Esophagus squamous epithelium (tissue), 4 donors: ENCODE results near the gene KIF6.

ENCODE experiments used
- POLR2A ChIP-seq, 4 donors: fragments of 450-650 bp; IDR thresholded peaks; one replicate each; pipeline ENCODE4 v1.6.1; 2017; ENCODE audit warnings: antibody characterized with exemption in 4 of 4, mild to moderate bottlenecking in 4 of 4, moderate library complexity in 3 of 4
- TF ChIP-seq, protein P1 (sequence below), 6 experiments: fragments of 450-650 bp in 4 of 6; fragments of 200-600 bp in 2 of 6; sonication (generic) in 2 of 6; IDR thresholded peaks; one replicate each; pipeline ENCODE4 v1.5.1; 2016 to 2019; ENCODE audit warnings: antibody characterized with exemption in 6 of 6, mild to moderate bottlenecking in 4 of 6, moderate library complexity in 4 of 6

GRCh38 chr6:39415482-39415881 lies 309.7 kb downstream of the KIF6 start:
- TF ChIP-seq, protein P1, sequence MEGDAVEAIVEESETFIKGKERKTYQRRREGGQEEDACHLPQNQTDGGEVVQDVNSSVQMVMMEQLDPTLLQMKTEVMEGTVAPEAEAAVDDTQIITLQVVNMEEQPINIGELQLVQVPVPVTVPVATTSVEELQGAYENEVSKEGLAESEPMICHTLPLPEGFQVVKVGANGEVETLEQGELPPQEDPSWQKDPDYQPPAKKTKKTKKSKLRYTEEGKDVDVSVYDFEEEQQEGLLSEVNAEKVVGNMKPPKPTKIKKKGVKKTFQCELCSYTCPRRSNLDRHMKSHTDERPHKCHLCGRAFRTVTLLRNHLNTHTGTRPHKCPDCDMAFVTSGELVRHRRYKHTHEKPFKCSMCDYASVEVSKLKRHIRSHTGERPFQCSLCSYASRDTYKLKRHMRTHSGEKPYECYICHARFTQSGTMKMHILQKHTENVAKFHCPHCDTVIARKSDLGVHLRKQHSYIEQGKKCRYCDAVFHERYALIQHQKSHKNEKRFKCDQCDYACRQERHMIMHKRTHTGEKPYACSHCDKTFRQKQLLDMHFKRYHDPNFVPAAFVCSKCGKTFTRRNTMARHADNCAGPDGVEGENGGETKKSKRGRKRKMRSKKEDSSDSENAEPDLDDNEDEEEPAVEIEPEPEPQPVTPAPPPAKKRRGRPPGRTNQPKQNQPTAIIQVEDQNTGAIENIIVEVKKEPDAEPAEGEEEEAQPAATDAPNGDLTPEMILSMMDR (IDR thresholded peaks at IDR 0.05) = no peak
- no peak for TF ChIP-seq POLR2A (IDR thresholded peaks at IDR 0.05)
